OCI-M1 (cell line): ENCODE measurements around the gene TNK2.
"Not testable (repeated sequence)": the region's sequence is repeated elsewhere in the genome, so short reads cannot be mapped to it uniquely, and the experiment has no call there.

Experiments
- DNase-seq: peaks from one replicate; lab custom pipeline; 2025; lab: John Stamatoyannopoulos, UW

Gene TNK2

DNA sequence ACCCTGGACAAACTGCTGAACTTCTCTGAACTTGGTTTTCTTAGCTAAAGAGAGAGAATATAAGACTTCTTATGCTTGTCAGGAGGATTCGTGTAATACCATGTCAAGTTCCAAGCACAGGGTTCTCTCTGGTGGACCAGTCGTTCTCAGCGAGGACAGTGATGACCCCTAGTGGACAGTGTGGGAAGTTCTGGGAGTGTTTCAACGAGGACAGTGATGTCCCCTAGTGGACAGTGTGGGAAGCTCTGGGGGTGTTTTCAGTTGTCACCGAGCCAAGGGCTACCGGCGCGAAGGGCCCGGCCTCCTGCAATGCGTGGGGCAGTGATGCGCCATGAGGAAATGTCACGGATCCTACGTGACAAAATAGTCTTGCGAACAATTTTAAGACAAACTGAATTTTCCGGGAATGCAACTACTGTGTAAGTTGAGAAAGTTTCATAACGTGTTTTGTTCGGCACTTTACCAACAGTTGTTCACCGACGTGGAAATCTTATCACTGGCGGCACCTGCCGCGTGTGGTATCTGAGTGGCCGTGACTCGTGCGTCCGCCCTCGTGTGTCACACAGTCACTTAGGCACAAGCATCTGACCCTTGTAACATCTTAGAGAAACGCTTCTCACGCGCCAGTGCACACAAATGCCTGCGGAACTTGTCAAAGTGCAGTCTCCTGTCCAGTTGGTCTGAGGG is 57.4 kb downstream of the TNK2 start:
- DNase-seq = peak; percentile 92

DNA sequence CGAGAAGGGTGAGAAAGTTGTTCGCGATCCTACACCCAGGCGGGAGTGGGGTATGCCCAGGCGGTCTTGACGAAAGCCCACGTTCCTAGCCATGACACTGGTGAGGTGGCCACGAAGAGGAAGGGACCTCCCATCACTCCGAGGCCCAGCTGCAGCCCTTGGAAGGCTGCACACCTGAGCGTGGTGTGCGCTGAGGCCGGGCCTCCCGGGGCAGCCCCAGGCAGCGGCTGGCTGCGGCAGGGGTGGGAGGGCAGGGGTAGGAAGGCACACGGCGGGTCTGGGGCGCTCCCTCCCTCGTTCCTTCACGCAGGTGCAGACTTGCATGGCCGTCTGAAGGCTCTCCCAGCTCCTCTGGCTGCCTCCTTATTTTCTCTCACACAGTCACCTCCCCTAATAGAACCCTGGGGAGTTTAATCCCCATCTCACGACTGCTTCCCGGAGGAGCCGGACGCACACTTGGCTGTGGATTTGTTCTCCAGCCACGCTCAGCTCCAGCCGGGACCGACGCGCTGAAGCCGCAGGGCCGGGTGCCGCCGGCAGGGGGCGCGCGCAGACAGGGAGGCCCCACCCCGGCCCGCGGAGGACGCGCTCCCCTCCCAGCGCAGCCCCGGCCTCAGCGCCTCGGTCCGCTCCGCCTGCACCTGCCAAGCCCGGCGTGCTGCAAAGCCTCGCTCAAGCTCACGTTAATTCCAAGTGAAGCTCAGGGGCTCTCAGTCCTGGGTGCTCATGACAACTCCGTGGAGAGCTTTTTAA is 58.9 kb downstream of the TNK2 start:
- peak; percentile 48 for DNase-seq

DNA sequence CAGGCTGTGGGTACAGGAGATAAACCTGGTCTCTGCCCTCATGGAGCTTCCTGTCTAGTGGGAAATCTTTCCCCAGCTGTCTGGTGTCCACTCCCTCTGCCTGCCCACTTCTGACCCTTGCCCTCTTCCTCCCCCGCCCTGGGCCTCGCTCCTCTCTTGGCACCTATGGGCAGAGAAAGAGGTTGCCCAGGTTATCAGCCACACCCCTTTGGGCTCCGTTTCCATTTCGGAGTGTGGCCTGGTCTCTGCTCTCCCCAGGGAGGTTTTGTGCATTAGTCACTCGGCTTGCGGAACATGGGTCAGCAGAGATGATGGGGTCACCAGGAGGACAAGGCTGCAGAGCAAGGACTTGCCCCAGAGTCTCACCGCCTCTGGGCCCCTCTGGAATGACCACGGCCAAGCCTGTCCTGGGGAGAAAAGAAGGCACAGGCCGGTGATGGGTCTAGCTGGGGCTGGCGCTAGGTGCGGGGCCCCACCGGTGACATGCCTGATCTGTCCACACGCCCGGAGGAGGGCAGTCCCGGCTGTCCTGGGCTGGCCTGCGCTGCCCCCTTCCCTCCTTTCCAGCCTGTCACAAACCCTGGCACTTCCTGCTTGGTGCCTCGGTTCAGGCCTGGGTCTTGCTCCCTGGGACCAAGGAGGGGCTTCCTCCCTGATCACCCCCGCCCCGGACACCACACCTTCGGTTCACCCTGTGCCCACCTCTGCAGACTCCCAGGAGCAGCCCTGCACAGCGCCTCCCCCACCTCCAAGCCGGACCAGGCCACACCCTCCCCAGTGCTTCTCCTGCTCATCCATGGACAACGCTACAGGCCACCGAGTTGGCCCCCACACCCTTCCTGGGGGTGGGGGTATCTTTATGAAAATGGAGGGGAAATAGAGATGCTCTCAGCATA is 61.0 kb downstream of the TNK2 start:
- no peak for DNase-seq

DNA sequence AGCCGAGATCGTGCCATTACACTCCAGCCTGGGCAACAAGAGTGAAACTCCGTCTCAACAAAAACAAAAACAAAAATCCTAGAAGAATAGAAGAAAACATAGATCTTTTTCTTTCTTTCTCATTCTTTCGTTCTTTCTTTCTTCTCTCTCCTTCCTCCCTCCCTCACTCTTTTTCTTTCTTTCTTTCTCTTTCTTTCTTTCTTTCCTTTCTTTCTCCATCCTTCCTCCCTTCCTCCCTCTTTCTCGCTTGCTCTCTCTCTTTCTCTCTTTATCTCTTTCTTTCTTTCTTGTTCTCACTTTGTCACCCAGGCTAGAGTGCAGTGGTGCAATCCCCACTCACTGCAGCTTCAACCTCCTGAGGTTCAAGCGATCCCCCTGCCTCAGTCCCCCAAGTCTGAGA is 62.9 kb downstream of the TNK2 start:
- DNase-seq = no peak

DNA sequence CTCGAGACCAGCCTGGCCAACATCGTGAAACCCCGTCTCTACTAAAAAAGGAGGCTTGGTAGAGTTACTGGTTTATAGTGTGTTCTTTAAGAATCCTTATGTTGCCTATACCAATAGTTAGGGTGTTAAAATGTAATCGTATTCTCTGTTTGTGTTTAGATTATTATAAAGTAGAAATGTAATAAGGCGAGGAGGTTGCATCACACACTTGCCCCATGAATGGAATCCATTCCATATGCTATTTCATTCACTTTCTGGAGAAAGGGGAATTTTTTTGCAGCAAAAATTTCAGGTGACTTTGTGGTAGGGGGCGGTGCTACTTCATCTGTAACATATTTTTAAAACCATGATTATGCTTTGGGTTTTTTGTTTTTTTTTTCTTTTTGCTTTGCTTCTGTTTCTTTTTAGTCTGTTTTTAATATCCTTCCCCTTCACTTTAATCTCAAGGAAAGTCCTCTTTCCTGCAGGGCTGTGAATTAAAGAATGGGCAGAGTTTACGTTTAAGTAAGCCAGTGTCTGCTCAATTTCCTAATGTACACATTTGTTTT is 63.6 kb downstream of the TNK2 start:
- DNase-seq = no peak

DNA sequence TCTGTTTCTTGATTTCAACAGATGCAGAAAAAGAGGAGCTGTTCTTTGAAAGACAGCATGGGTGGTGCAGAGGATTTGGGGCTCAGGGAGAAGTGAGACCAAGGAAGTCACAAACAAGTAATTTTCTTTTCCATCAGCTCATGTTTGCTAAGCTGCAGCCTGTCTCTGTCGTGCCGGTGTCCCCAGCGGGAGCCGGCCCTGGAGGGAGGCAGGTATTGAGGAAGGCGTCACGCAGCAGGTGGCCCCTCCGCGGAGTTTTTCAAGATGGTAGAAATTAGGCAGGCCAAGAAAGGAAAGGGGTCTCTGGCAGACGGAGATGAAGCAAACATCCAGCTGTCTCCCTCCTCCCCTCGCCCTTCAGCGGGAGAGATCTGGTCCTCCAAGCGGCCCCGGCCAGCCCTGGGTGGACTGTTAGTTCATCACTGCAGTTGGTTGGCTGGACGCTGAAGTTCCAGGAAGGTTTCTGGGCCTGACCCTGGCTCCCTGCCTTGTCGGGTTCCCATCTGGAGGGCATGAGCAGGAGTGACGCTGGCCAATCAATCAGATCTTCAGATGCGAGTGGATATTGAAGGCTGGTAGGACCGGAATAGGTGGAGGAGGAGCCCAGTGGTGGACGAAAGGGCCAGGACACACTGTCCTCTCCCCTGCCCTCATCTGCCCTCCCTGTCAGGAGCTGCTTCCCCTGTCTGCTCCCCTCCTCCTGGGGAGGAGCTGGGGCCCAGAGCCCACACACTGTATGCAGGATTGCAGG is 68.9 kb downstream of the TNK2 start:
- DNase-seq = no peak

DNA sequence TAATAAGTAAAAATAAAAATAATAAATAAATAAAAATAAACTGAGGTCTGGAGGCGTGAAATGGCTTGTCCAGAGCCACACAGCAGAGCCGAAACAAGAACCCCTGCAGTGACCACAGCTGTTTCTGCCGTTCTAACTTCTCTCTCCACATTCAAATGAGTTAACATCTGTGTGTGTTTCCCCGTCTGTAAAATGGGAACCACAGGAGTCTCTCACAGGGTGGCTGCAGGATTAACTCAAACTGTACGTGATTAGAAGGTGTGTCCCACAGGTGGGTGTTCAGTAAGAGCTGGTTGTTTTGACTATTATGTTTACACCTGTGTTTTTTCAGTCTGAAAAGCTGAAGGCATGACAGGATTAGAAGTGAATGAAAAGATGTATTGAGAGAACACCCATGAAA is 69.6 kb downstream of the TNK2 start:
- DNase-seq = no peak

DNA sequence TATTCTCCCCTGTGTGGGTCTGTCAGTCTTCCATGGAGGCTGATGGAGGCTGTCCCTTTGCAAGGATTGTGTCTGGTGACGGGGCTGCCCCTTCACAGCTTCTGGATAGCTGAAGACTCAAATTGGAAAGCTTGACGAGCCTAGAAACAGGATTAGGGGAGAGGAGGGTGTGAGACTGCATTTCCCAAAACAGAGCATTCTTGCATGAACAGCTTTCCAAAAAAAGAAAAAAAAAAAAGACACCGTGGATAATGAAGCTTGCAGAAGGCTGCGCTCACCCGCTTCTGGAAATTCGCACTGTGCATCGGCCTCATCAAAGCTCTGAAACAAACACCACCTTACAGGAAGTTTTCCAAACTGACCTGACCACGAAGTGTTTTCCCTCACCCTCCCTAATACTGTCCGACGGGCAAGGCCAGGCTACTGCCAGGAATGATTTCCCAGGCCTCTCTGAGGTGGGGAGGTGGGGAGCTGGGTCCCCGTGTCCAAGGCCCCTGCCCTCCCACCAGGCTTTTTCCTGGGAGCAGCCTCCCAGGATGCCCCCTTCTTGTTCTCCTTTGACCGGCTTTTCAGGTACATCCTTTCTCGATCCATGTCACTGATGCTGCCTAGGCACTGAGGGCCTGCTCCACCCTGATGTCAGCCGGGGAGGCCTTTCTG is 71.7 kb downstream of the TNK2 start:
- no peak for DNase-seq

DNA sequence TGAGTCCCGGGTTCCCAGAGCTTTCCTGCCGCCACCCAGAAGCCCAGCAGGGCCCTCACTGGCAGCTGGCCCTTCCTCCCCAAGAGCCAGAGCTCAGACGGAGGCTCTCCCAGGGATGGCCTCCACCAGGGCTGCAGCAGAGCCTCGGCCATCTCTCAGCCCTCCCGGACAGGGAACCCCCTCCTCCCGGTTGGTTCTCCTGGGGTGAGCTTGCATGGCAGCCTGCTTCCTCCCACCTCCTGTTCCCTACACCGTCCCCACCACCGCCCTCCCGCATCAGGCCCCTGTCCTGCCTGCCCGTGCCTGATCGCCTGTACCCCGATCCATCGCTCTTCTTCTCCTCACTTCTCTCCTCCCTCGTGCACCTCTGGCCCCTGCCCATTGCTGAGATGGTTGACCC is 72.6 kb downstream of the TNK2 start:
- DNase-seq = no peak

DNA sequence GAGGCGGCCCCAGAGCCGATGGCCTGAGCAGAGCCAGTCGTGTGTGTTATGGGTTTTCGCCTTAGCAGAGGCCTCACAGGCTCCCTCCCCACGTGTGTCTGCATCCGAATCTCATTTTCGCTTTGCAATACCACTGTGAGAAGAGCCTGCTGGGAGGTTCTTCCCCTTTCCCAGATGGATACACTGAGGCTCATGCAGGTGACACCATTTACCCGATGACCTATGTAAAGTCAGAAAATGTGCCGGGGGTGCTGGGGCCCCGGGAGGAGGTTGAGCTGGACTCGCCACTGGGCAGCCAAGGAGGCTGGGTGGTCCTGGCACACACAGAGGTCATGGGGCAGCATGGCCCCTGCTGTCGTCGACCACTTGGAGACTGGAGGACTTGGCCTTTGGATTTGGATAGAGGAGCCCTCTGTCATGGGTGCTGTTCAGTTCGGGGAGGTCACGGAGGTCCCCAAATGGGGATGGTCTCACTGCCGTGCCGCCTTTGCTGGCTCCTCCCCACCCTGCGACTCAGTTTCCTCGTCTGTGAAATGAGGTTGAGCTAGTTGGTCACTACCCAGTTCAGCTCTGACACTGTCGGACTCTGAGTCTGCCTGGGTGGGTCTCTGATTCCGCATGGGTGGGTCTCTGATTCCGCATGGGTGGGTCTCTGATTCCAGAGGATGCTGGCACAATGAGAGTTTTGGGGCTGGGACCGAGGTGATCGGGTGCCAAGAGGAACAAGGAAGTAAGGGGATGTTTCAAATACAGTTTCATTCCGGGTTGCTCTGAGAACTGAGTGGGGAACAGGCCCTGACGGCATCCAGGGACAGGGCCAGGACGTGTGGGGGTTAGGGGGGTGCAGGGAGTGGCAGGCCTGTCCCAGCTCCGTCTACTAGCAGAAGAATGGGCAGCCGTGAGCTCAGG is 73.4 kb downstream of the TNK2 start:
- no peak for DNase-seq

DNA sequence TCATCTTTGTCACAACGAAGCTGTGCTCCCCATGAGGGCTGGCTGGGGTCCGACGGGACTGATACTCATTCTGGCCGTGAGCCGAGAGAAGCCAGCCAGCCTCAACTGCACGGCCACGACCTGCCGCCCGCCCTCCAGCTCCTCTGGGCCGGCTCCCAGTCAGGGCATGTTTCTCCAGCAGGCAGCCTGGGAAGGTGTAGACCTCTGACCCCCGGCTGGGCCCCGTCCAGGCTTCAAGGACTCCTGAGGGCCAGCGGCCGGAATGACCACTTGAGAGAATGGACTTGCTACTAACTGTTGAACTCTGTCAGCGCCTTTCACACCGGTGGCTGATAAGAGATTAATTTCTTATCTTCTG is 78.5 kb downstream of the TNK2 start:
- DNase-seq = no peak

DNA sequence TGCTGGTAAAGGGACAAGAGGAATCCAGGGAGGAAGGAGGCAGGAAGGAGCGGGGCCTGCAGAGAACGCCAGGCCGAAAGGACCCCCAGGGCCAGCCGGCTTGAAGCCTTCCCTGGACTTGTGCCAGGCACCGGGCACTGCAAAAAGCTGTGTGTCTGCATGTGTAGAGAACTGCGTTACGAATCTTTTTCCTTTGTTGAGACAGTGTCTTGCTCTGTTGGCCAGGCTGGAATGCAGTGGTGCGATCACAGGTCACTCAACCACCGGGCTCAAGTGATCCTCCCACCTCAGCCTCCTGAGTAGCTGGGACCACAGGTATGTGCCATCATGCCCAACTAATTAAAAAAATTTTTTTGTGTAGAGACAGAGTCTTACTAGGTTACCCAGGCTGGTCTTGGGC is 79.6 kb downstream of the TNK2 start:
- DNase-seq = no peak

DNA sequence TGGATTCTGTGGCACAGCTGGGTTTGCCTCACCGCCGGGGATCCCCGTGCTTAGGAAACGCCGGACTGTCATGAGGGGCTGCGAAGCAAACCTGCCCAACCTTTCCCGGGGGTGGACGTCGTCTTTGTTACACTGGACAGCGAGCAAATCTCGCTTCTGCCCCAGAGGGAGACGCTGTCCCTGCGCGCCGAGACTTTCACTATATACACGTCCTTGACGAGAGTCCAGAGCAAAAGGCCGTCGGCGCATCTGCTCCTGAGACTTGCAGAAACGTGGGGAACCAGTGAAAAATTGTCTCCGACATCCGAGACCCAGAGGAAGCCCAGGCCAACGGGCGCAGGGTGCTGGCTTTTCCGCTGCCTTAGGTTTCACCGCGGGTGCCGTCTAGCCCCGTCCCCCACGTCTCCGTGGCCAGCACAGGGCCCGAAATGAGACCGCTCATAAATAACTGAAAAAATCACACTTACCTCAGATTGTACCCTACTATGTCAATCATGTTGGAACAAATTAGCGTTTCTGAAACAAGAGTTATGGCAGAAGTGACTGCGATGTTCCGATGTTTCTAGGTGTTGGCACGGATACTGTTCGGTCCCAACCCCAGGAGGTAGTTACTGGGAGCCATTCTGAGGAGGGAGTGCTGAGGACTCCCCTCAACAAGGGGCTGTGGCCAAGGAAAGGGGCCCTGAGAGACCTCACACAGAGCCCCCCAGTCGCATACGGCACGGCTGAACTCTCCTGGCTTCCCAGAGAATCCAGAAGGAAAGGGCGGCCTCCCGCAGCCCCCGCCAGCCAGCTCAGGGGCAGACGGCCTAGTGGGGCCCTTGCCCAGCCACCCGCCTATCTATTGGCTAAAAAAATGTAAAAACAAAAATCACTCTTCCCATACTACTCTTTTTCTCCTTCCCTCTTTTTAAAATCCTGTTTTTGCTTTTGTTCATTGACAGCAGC is 82.2 kb downstream of the TNK2 start:
- no peak for DNase-seq

DNA sequence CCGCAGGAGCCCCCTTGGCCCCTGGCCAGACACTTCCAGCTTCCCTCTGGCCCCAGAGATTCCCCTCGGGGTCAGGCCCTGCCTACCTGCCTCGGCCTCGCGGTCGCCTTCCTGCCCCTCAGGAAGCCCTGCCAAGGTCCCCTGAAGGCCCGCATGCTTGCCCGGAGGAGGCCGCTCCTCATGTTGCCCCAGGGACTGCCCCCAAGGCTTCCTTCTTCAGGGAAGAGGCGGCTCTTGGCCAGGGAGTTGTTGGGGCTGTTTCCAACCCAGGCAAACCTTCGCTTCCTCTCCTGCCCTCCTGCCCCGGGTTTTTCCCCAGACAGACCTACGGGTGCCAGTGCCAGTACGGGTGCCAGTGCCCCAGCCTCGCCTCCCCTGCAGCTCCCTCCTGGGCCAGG is 83.2 kb downstream of the TNK2 start:
- DNase-seq = no peak

DNA sequence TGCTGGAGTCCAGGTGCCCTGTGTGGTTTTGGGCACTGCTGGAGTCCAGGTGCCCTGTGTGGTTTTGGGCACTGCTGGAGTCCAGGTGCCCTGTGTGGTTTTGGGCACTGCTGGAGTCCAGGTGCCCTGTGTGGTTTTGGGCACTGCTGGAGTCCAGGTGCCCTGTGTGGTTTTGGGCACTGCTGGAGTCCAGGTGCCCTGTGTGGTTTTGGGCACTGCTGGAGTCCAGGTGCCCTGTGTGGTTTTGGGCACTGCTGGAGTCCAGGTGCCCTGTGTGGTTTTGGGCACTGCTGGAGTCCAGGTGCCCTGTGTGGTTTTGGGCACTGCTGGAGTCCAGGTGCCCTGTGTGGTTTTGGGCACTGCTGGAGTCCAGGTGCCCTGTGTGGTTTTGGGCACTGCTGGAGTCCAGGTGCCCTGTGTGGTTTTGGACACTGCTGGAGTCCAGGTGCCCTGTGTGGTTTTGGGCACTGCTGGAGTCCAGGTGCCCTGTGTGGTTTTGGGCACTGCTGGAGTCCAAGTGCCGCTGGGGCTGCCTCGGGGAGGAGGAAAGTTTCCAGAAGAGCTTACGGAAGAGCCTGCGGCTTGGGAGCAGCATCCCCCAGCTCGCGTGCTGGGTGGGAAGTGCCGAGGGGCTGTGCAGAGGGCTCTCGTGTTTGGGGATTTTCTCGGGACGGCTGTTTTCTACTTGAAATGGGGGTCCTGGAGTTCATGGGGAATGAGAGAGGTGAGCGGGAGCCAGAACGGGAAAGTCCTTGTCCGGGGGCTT is 83.7 kb downstream of the TNK2 start:
- not testable (repeated sequence) for DNase-seq

DNA sequence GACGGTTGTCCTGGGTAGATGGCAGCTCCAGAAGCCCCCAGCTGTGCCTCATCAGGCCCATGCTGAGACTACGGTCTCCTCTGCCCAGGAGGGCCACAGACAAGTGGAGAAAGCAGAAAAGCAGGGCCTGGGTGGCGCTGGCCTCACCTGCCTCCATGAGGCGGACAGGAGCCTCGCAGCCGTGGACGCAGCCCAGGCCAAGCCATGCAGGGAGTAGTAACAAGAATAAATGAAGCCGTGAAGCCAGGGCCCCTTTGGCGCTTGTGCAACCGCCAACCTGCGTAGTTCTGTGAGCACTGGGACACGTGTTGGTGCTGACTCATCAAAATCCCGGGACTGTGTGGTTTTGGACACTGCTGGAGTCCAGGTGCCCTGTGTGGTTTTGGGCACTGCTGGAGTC is 84.4 kb downstream of the TNK2 start:
- no peak for DNase-seq

DNA sequence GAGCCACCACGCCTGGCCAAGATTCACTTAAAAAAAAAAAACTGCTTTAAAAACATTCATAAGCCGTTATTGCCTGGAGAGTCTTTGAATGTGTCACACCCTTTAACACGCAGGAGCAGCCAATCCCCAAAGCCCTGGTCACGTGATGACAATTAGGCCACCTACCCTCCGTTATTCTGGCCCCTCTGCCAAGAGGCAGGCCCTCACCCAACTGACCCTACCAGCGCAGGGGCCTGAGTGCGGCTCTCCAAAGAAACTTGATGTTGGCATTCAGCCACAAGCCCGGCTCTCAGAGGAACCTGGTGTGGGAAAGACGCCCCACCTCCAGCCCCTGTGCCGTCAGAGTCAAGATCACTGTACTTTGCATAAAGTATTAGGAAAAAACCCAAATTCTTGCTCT is 85.1 kb downstream of the TNK2 start:
- DNase-seq = no peak

DNA sequence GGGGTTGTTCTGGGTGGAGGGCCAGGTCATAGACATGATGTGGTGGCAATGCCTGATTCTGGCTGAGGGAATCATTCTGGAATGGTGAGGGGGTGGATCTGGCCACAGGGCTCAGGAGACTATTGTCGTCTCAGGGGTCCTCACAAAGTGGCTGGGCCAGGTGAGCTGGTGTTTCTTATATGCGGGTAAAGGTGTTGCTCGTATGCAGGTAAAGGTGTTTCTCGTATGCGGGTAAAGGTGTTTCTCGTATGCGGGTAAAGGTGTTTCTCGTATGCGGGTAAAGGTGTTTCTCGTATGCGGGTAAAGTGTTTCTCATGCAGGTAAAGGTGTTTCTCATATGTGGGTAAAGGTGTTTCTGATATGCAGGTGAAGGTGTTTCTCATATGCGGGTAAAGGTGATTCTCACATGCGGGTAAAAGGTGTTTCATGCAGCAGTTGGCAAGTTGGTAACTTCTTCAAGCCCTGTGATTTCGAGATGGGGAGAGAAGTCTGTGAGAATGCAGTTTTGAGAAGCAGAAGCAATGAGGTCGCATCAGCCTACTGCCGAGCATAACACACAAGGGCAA is 86.1 kb downstream of the TNK2 start:
- no peak for DNase-seq
